K562 (cell line): ENCODE measurements around the gene NPM3. TPM values are rescaled to one million over a fixed set of nuclear protein-coding genes. Genes with fewer than 3 reads are reported as not detected.

ENCODE experiments used
- ARID1B ChIP-seq: fragments of 450-650 bp; IDR thresholded peaks from 2 replicates; pipeline ENCODE4 v1.6.1; 2016; ENCODE audit warnings: antibody characterized with exemption, mild to moderate bottlenecking, inconsistent platforms
- ATF7 ChIP-seq: fragments of 450-650 bp; IDR thresholded peaks from 2 replicates; pipeline ENCODE4 v1.7.1; 2014; ENCODE audit warnings: mild to moderate bottlenecking, moderate library complexity
- FOXA3 ChIP-seq, 2 experiments: fragments of 450-650 bp in 1 of 2; sonication (generic) in 1 of 2; formaldehyde crosslinking; IDR thresholded peaks in 1 of 2; conservative IDR thresholded peaks in 1 of 2; 2 replicates each; pipeline versions ENCODE4 v1.4.0 to v1.8.0; 2020 to 2022; ENCODE audit warnings: mild to moderate bottlenecking in 2 of 2, missing genetic modification reagents in 1 of 2
- GTF2A2 ChIP-seq: IDR thresholded peaks from 2 replicates; pipeline ENCODE4 v1.6.1; 2016; ENCODE audit warnings: mild to moderate bottlenecking, missing genetic modification characterization, missing compliant biosample characterization
- HDAC1 ChIP-seq, 2 experiments: fragments of 450-650 bp; IDR thresholded peaks; 2 replicates each; pipeline ENCODE4 v1.6.1; 2016 to 2017; ENCODE audit warnings: inconsistent platforms in 1 of 2, mild to moderate bottlenecking in 1 of 2, moderate library complexity in 1 of 2
- MAX ChIP-seq: sonication (generic); formaldehyde crosslinking; IDR thresholded peaks from 2 replicates; pipeline ENCODE4 v1.9.0; 2022; ENCODE audit warnings: mild to moderate bottlenecking, missing genetic modification reagents
- NR1H2 ChIP-seq: sonication (generic); formaldehyde crosslinking; IDR thresholded peaks from 2 replicates; pipeline ENCODE4 v1.4.0; 2020; ENCODE audit warnings: mild to moderate bottlenecking, missing genetic modification reagents
- PCBP1 ChIP-seq: fragments of 200-400 bp; formaldehyde crosslinking; IDR thresholded peaks from 2 replicates; pipeline ENCODE4 v1.6.1; 2018; ENCODE audit warnings: mild to moderate bottlenecking, low read depth, low read length; ENCODE audit not compliant: poor library complexity, severe bottlenecking
- SNAPC5 ChIP-seq: fragments of 250-450 bp; sonication (Bioruptor Pico); IDR thresholded peaks from 2 replicates; pipeline ENCODE4 v1.8.0; 2021; ENCODE audit warnings: moderate library complexity, mild to moderate bottlenecking, inconsistent platforms
- SOX6 ChIP-seq: fragments of 450-650 bp; IDR thresholded peaks from 2 replicates; pipeline ENCODE4 v1.6.1; 2014; ENCODE audit warnings: mild to moderate bottlenecking
- STAT6 ChIP-seq: sonication (generic); formaldehyde crosslinking; IDR thresholded peaks from 2 replicates; pipeline ENCODE4 v1.8.1; 2023; ENCODE audit warnings: mild to moderate bottlenecking, missing genetic modification reagents
- TCF15 ChIP-seq: fragments of 250-450 bp; sonication (Bioruptor Pico); IDR thresholded peaks from 2 replicates; pipeline ENCODE4 v1.8.0; 2022; ENCODE audit warnings: moderate library complexity, mild to moderate bottlenecking, inconsistent platforms
- TSC22D4 ChIP-seq: fragments of 450-650 bp; IDR thresholded peaks from 2 replicates; pipeline ENCODE4 v1.6.1; 2016; ENCODE audit warnings: missing genetic modification characterization, missing biosample characterization, control low read depth
- ZBTB17 ChIP-seq: fragments of 450-650 bp; formaldehyde crosslinking; IDR thresholded peaks from 2 replicates; pipeline ENCODE4 v1.4.0; 2020; ENCODE audit warnings: mild to moderate bottlenecking
- ZBTB2 ChIP-seq: fragments of 450-650 bp; IDR thresholded peaks from 2 replicates; pipeline ENCODE4 v1.6.1; 2016; ENCODE audit warnings: antibody characterized with exemption
- ZBTB9 ChIP-seq: fragments of 450-650 bp; formaldehyde crosslinking; IDR thresholded peaks from 2 replicates; pipeline ENCODE4 v1.4.0; 2020; ENCODE audit warnings: mild to moderate bottlenecking, moderate library complexity
- ZMIZ1 ChIP-seq, 2 experiments: fragments of 150-350 bp in 1 of 2; IDR thresholded peaks; 2 replicates each; pipeline ENCODE4 v1.6.1; 2012 to 2016; ENCODE audit warnings: low read depth in 2 of 2, low read length in 2 of 2, mild to moderate bottlenecking in 1 of 2, moderate library complexity in 1 of 2
- ZNF274 ChIP-seq: IDR thresholded peaks from 2 replicates; pipeline ENCODE4 v1.6.1; 2011; ENCODE audit warnings: low read depth, mild to moderate bottlenecking, low read length, moderate library complexity, borderline replicate concordance
- polyA plus RNA-seq, 8 experiments: library from polyadenylated mRNA; depleted of rRNA in 4 of 8; stranded (reverse) in 5 of 8; unstranded in 3 of 8; fragments of >200 nt; fragmentation: Nextera tagmentation in 2 of 8; fragmentation: Illumina TruSeq in 1 of 8; extraction: Ambion mirVana in 2 of 8; extraction: Trizol in 1 of 8; gene quantifications; 2 replicates each; pipeline versions ENCODE4 v1.2.1 to v1.2.3, GENCODE V29; 2011 to 2014; ENCODE audit warnings: inconsistent platforms in 1 of 8, missing spikeins in 1 of 8
- total RNA-seq, 7 experiments: library from RNA; depleted of rRNA in 6 of 7; stranded (reverse); fragments of >200 nt in 6 of 7; fragmentation: Illumina TruSeq in 2 of 7; extraction: Trizol in 2 of 7; gene quantifications; 2 replicates each; pipeline versions ENCODE4 v1.2.1 to v1.2.3, GENCODE V29; 2011 to 2021; ENCODE audit warnings: low replicate concordance in 1 of 7

The NPM3 gene
- total and polyA plus RNA-seq, 9 of the 15 experiments (the other 6 are each of a cell fraction or from before 2014, with no cell fraction given): 15.2 to 239 (median 114) TPM

- TF ChIP-seq STAT6: no peak
- TF ChIP-seq SNAPC5 (CRISPR knock-in tag): no peak
- no peak for TF ChIP-seq GTF2A2 (tag)
- TF ChIP-seq ZBTB17 (CRISPR knock-in tag): no peak
- TF ChIP-seq ZNF274: no peak
- TF ChIP-seq PCBP1: no peak
- no peak for TF ChIP-seq ZBTB9 (CRISPR knock-in tag)
- no peak for TF ChIP-seq TSC22D4
- TF ChIP-seq MAX (CRISPR knock-in tag): no peak
- no peak for TF ChIP-seq FOXA3 (CRISPR knock-in tag; conservative IDR thresholded peaks at IDR 0.05 in 1 of 2, IDR thresholded peaks at IDR 0.05 in 1 of 2)
- no peak for TF ChIP-seq TCF15 (CRISPR knock-in tag)
- no peak for TF ChIP-seq ATF7
- no peak for TF ChIP-seq NR1H2 (CRISPR knock-in tag)
- TF ChIP-seq SOX6: peak; percentile 77
- no peak for TF ChIP-seq ZMIZ1 (IDR thresholded peaks at IDR 0.05; ENCODE audit: low read depth in 2 of 2, low read length in 2 of 2)
- TF ChIP-seq ARID1B: peak; percentile 76
- no peak for TF ChIP-seq ZBTB2
- no peak for TF ChIP-seq HDAC1 (IDR thresholded peaks at IDR 0.05)
Observed at GRCh38 chr10:101797403-101798059, 14.3 kb upstream of the NPM3 start (continued).
